SK-N-SH treated with all-trans-retinoic acid at 6 μM for 48 hours (cell line): ENCODE results near the gene AMH.

ENCODE experiments used
- ZFP3 ChIP-seq: fragments of 250-450 bp; sonication (Bioruptor Pico); IDR thresholded peaks from 2 replicates; pipeline ENCODE4 v1.5.0; 2020; ENCODE audit warnings: mild to moderate bottlenecking, moderate library complexity
- TF ChIP-seq, protein P1 (sequence below): fragments of 250-450 bp; sonication (Bioruptor Pico); IDR thresholded peaks from 2 replicates; pipeline ENCODE4 v1.8.0; 2020; ENCODE audit warnings: mild to moderate bottlenecking, moderate library complexity, borderline replicate concordance

DNA sequence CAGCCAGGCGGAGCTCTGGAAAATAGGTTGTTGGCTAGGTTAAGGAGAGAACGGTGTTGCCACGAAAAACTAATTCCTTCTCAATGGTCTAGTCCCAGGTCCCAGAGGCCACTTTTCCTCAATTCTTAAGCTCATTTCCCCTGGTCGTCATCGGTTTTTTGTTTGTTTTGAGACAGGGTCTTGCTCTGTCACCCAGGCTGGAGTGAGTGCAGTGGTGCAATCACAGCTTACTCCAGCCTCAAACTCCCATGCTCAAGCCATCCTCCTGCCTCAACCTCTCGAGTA is 11.3 kb upstream of the AMH start:
- TF ChIP-seq ZFP3, result no peak
- TF ChIP-seq, protein P1, sequence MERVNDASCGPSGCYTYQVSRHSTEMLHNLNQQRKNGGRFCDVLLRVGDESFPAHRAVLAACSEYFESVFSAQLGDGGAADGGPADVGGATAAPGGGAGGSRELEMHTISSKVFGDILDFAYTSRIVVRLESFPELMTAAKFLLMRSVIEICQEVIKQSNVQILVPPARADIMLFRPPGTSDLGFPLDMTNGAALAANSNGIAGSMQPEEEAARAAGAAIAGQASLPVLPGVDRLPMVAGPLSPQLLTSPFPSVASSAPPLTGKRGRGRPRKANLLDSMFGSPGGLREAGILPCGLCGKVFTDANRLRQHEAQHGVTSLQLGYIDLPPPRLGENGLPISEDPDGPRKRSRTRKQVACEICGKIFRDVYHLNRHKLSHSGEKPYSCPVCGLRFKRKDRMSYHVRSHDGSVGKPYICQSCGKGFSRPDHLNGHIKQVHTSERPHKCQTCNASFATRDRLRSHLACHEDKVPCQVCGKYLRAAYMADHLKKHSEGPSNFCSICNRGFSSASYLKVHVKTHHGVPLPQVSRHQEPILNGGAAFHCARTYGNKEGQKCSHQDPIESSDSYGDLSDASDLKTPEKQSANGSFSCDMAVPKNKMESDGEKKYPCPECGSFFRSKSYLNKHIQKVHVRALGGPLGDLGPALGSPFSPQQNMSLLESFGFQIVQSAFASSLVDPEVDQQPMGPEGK (CRISPR knock-in tag), result no peak
